ENCODE measurements around the gene HIBCH. TPM values are rescaled to one million over a fixed set of nuclear protein-coding genes. Genes with fewer than 3 reads are reported as not detected.

The HIBCH gene
- total and polyA plus RNA-seq, 9 of the 15 experiments (the other 6 are each of a cell fraction or from before 2014, with no cell fraction given), result 17.0 to 65.4 (median 28.3) TPM

- Histone ChIP-seq H4K20me1 (replicated peaks; ENCODE audit: control insufficient read depth, insufficient read depth, low read length) (no peaks in the 10 kb centered on the region), H3K9me3 (replicated peaks; ENCODE audit: control insufficient read depth, insufficient read depth, low read depth, low read length) (no peaks in the 10 kb centered on the region), H3K36me3 (ENCODE audit: control insufficient read depth, insufficient read depth, low read length) (peaks cover 26% of the 10 kb centered on the region; the same call in 2 of the 3 replicates), H3K27ac (ENCODE audit: extremely low read depth, low read depth, low read length) (no peak overlapping the region), H3K4me1 (replicated peaks in 1 of 2; ENCODE audit: control insufficient read depth in 2 of 2, insufficient read depth in 2 of 2, low read length in 2 of 2) (no peaks in the 10 kb centered on the region), H3K9me1 (ENCODE audit: control insufficient read depth, insufficient read depth, low read length) (no peaks in the 10 kb centered on the region), H3K9ac (ENCODE audit: insufficient read depth in 1 of 2, low read depth in 2 of 2, low read length in 2 of 2) (no peak overlapping the region), H3K27me3 (ENCODE audit: control insufficient read depth in 2 of 2, insufficient read depth in 2 of 2, low read length in 2 of 2) (no peaks in the 10 kb centered on the region), H3K4me2 (ENCODE audit: insufficient read depth, low read length) (no peak overlapping the region), H2AFZ (ENCODE audit: low read depth, low read length) (no peak overlapping the region), H3K79me2 (ENCODE audit: control insufficient read depth, insufficient read depth, low read length) (no peaks in the 10 kb centered on the region), H3K4me3 (no peak overlapping the region)
- POLR2A ChIA-PET, result interaction anchor here (0.6 kb wide), 1 partner anchor 1380 kb away, joined by 4 read pairs; no protein-coding TSS in a partner anchor
- ATAC-seq, result no peak
- CTCF ChIA-PET (ENCODE audit: low intra/inter-chr PET ratio), result no interaction called here
- 69% methylated on average over 2 of the region's 2 CpGs for WGBS (ENCODE audit: insufficient coverage, low coverage, missing lambda C conversion rate)
- FAIRE-seq, result no peak
- no TSS peak for BruUV-seq (replicated peaks)
- in situ Hi-C loops (cut with MboI), result no loop called here
- no peak for DNase-seq (ENCODE audit: extremely low read depth in 1 of 4, low spot score in 3 of 4)
- intact Hi-C loops (cut with micrococcal nuclease), result no loop called here
- TF ChIP-seq ZNF174 (CRISPR knock-in tag; IDR thresholded peaks at IDR 0.05) (no peak), WHSC1 (IDR thresholded peaks at IDR 0.05; ENCODE audit: low read length) (no peak), ZFPM2 (CRISPR knock-in tag; IDR thresholded peaks at IDR 0.05) (no peak), NFIX (CRISPR knock-in tag; IDR thresholded peaks at IDR 0.05; ENCODE audit: low read depth) (no peak), NFIC (IDR thresholded peaks at IDR 0.05) (no peak), AFF4 (CRISPR knock-in tag; IDR thresholded peaks at IDR 0.05) (no peak), ID3 (CRISPR knock-in tag; IDR thresholded peaks at IDR 0.05) (no peak), ID3 (tag; IDR thresholded peaks at IDR 0.05) (no peak), NRF1 (conservative IDR thresholded peaks at IDR 0.05 in 1 of 2, IDR thresholded peaks at IDR 0.05 in 1 of 2) (no peak), XRCC4 (IDR thresholded peaks at IDR 0.05; ENCODE audit: extremely low read depth, insufficient read depth, insufficient read length) (no peak), TBL1XR1 (IDR thresholded peaks at IDR 0.05; ENCODE audit: low read length in 2 of 2) (no peak), CTCF (IDR thresholded peaks at IDR 0.05 in 2 of 3, conservative IDR thresholded peaks at IDR 0.05 in 1 of 3; ENCODE audit: insufficient read depth in 2 of 3, low read depth in 1 of 3, low read length in 3 of 3) (no peak), ELF2 (CRISPR knock-in tag; IDR thresholded peaks at IDR 0.05) (no peak), DMBX1 (CRISPR knock-in tag; IDR thresholded peaks at IDR 0.05; ENCODE audit: borderline replicate concordance) (no peak), HDAC6 (IDR thresholded peaks at IDR 0.05; ENCODE audit: low read depth, low read length) (no peak), MAZ (CRISPR knock-in tag; conservative IDR thresholded peaks at IDR 0.05 in 1 of 2, IDR thresholded peaks at IDR 0.05 in 1 of 2) (no peak), FOXO4 (CRISPR knock-in tag; IDR thresholded peaks at IDR 0.05) (no peak)
These were observed 69.2 kb downstream of the HIBCH start for GRCh38 chr2:190250421-190250820.

Data from K562 (cell line).